HepG2 (cell line): ENCODE results near the gene PEPD. TPM values are rescaled to one million over a fixed set of nuclear protein-coding genes. Genes with fewer than 3 reads are reported as not detected.

ENCODE experiments used
- ATAC-seq: fragments of 200-7000 bp; cut with Tn5 transposase; 3 replicates; pipeline ENCODE4 v1.9.1; 2020; ENCODE audit warnings: mild to moderate bottlenecking, moderate library complexity
- BruUV-seq: library from RNA; stranded (reverse); fragments of 400-500 nt; replicated peaks from 2 replicates; lab custom pipeline; 2021; lab: Mats Ljungman, UMichigan
- CTCF ChIA-PET: fragments of 300-600 bp; formaldehyde crosslinking; extraction: SDS; loops from one replicate; lab custom pipeline; 2021; ENCODE audit warnings: low total read pairs, inconsistent platforms, low intra/inter-chr PET ratio; lab: Yijun Ruan, JAX
- POLR2A ChIA-PET: fragments of 350-600 bp; sonication (Branson Sonifier 250); formaldehyde crosslinking; loops from one replicate; lab custom pipeline; 2020; ENCODE audit warnings: antibody characterized with exemption, inconsistent platforms; lab: Yijun Ruan, JAX
- DNase-seq: peaks from one replicate; pipeline ENCODE4 v3.0.0-alpha.2; 2015; ENCODE audit warnings: low spot score
- FAIRE-seq: peaks from 3 replicates; lab custom pipeline; 2011; peaks lifted over from hg19 to GRCh38; lab: Jason Lieb, UNC
- H2AFZ ChIP-seq: one replicate; pipeline ENCODE4 v1.6.1; 2011; ENCODE audit warnings: low read length, inconsistent platforms
- H3K27ac ChIP-seq: fragments of 300-600 bp; 3 replicates; pipeline ENCODE4 v1.8.0; 2011; ENCODE audit warnings: mixed run types, mild to moderate bottlenecking, mixed read lengths, low read length, inconsistent platforms; ENCODE audit not compliant: insufficient read depth; ENCODE audit errors: extremely low read length
- H3K27me3 ChIP-seq, 2 experiments: fragments of 200-600 bp in 1 of 2; 2 replicates in 1 of 2; 3 replicates in 1 of 2; pipeline versions ENCODE4 v1.6.0 to v1.8.0; 2011; ENCODE audit warnings: low read length in 2 of 2, mild to moderate bottlenecking in 2 of 2, moderate library complexity in 2 of 2, inconsistent platforms in 1 of 2; ENCODE audit not compliant: insufficient read depth in 2 of 2, control insufficient read depth in 1 of 2
- H3K36me3 ChIP-seq, 2 experiments: fragments of 200-600 bp in 1 of 2; replicated peaks in 1 of 2; 2 replicates in 1 of 2; 3 replicates in 1 of 2; pipeline versions ENCODE4 v1.5.1 to v1.8.0; 2011; ENCODE audit warnings: low read length in 2 of 2, inconsistent platforms in 1 of 2; ENCODE audit not compliant: insufficient read depth in 2 of 2, control insufficient read depth in 1 of 2
- H3K4me1 ChIP-seq: 2 replicates; pipeline ENCODE4 v1.5.1; 2012; ENCODE audit warnings: low read length, inconsistent platforms; ENCODE audit not compliant: insufficient read depth
- H3K4me2 ChIP-seq: 2 replicates; pipeline ENCODE4 v1.6.0; 2011; ENCODE audit warnings: low read depth, low read length, inconsistent platforms
- H3K4me3 ChIP-seq, 3 experiments: fragments of 200-600 bp in 1 of 3; sonication (generic), shearing (Covaris generic) in 1 of 3; replicated peaks in 1 of 3; 2 replicates each; pipeline ENCODE4 v1.5.1; 2011 to 2016; ENCODE audit warnings: low read length in 3 of 3, inconsistent platforms in 2 of 3, low read depth in 2 of 3, mild to moderate bottlenecking in 2 of 3, control low read depth in 1 of 3, mixed read lengths in 1 of 3; ENCODE audit not compliant: insufficient read depth in 1 of 3
- H3K79me2 ChIP-seq: one replicate; pipeline ENCODE4 v1.6.1; 2011; ENCODE audit warnings: low read length, inconsistent platforms; ENCODE audit not compliant: insufficient read depth
- H3K9ac ChIP-seq: 2 replicates; pipeline ENCODE4 v1.6.0; 2011; ENCODE audit warnings: mild to moderate bottlenecking, low read depth, low read length, inconsistent platforms; ENCODE audit not compliant: insufficient read depth
- H3K9me3 ChIP-seq: 2 replicates; pipeline ENCODE4 v1.5.1; 2012; ENCODE audit warnings: mild to moderate bottlenecking, low read length
- H4K20me1 ChIP-seq: 2 replicates; pipeline ENCODE4 v1.6.0; 2011; ENCODE audit warnings: inconsistent platforms, mild to moderate bottlenecking, low read length, moderate library complexity; ENCODE audit not compliant: insufficient read depth
- MAZ ChIP-seq, 2 experiments: sonication (generic) in 1 of 2; formaldehyde crosslinking in 1 of 2; IDR thresholded peaks; 2 replicates each; pipeline versions ENCODE4 v1.5.0 to v1.6.1; 2012 to 2020; ENCODE audit warnings: low read depth in 2 of 2, mild to moderate bottlenecking in 2 of 2, borderline replicate concordance in 1 of 2, improper control_type of control experiment in 1 of 2, low read length in 1 of 2, missing genetic modification reagents in 1 of 2, moderate library complexity in 1 of 2
- SOX5 ChIP-seq: IDR thresholded peaks from 2 replicates; pipeline ENCODE4 v1.6.1; 2016; ENCODE audit warnings: borderline replicate concordance
- ZNF317 ChIP-seq: sonication (generic); formaldehyde crosslinking; IDR thresholded peaks from 2 replicates; pipeline ENCODE4 v1.5.0; 2020; ENCODE audit warnings: mild to moderate bottlenecking, missing genetic modification reagents
- ZNF383 ChIP-seq: sonication (generic); formaldehyde crosslinking; IDR thresholded peaks from 2 replicates; pipeline ENCODE4 v1.4.0; 2020; ENCODE audit warnings: missing genetic modification reagents, mild to moderate bottlenecking, borderline replicate concordance
- WGBS: methylation state at CpG from one replicate; pipeline ENCODE4 v1.1.6; 2017; ENCODE audit warnings: low lambda C conversion rate; 5-methylcytosine and 5-hydroxymethylcytosine counted together
- in situ Hi-C: cut with HindIII; loops from 2 replicates; pipeline ENCODE4 v1.10.0; 2017; ENCODE audit warnings: low pct_unique_long_range_greater_than_20kb; ENCODE audit not compliant: extremely low pct_ligation_motif_present
- intact Hi-C: fragments of 100-400 bp; cut with micrococcal nuclease; formaldehyde crosslinking; loops from one replicate; pipeline ENCODE4 v1.10.0; 2022; ENCODE audit not compliant: unreplicated experiment
- polyA plus RNA-seq, 8 experiments: library from polyadenylated mRNA; depleted of rRNA in 3 of 8; stranded (reverse) in 7 of 8; unstranded in 1 of 8; fragments of >200 nt; fragmentation: Illumina TruSeq in 4 of 8; extraction: Trizol in 4 of 8; gene quantifications; 2 replicates each; pipeline versions ENCODE4 v1.2.1 to v1.2.3, GENCODE V29; 2011 to 2016; ENCODE audit warnings: low read depth in 4 of 8, missing spikeins in 1 of 8, mixed read lengths in 1 of 8; ENCODE audit not compliant: insufficient read depth in 1 of 8
- total RNA-seq, 5 experiments: library from RNA; depleted of rRNA; stranded (reverse); fragments of >200 nt; fragmentation: Illumina TruSeq; extraction: Trizol; gene quantifications; 2 replicates each; pipeline ENCODE4 v1.2.3, GENCODE V29; 2016; ENCODE audit warnings: low read depth in 1 of 5
- TF ChIP-seq, protein P1 (sequence below): sonication (generic); formaldehyde crosslinking; IDR thresholded peaks from 2 replicates; pipeline ENCODE4 v1.8.0; 2022; ENCODE audit warnings: mild to moderate bottlenecking, missing genetic modification reagents
- TF ChIP-seq, protein P2 (sequence below): sonication (generic); formaldehyde crosslinking; IDR thresholded peaks from 2 replicates; pipeline ENCODE4 v1.5.0; 2020; ENCODE audit warnings: missing genetic modification reagents
- TF ChIP-seq, protein P3 (sequence below), 2 experiments: IDR thresholded peaks; 2 replicates each; pipeline ENCODE4 v1.6.1; 2011 to 2012; ENCODE audit warnings: low read length in 2 of 2, borderline replicate concordance in 1 of 2, low read depth in 1 of 2, mild to moderate bottlenecking in 1 of 2, moderate library complexity in 1 of 2
- TF ChIP-seq, protein P4 (sequence below): sonication (generic); formaldehyde crosslinking; conservative IDR thresholded peaks from 2 replicates; pipeline ENCODE4 v1.8.0; 2022; ENCODE audit warnings: low read depth, missing genetic modification reagents

Gene PEPD
- total and polyA plus RNA-seq, 2 of the 13 experiments (the other 11 are each of a cell fraction or from before 2014, with no cell fraction given): 60.7 to 75.1 TPM

DNA sequence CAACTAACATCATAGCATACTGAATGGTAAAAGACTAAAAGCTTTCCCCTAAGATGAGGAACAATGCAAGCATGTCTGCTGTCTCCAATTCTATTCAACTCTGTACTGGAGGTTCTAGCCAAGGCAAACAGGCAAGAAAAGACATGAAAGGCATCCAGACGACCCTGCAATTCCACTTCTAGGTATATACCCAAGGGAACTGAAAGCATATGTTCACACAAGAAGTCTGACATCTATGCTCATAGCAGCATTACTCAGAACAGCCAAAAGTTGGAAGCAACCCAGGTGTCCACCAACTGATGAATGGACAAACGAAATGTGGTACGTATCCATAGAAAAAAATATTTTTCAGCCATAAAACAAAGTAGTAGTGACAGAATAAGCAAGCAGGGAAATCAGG, 39.1 kb downstream of the PEPD start:
- Histone ChIP-seq H3K9ac (no peak overlapping the region), H3K4me3 (no peak overlapping the region), H3K79me2 (no peaks in the 10 kb centered on the region), H3K4me1 (no peaks in the 10 kb centered on the region), H4K20me1 (no peaks in the 10 kb centered on the region), H3K36me3 (peaks cover 0 to 6% of the 10 kb centered on the region in 2 experiments; a peak in 3 of 5 replicates), H3K9me3 (no peaks in the 10 kb centered on the region), H3K27ac (no peak overlapping the region), H3K4me2 (no peak overlapping the region), H2AFZ (no peak overlapping the region), H3K27me3 (no peaks in the 10 kb centered on the region)
- DNase-seq (no peak), FAIRE-seq (no peak), ATAC-seq (no peak)
- WGBS: 85% methylated on average over 3 of the region's 3 CpGs
- in situ Hi-C loops (no loop called here), intact Hi-C loops (no loop called here)
- BruUV-seq: no TSS peak
- ChIA-PET CTCF (no interaction called here), POLR2A (no interaction called here)
- TF ChIP-seq SOX5 (CRISPR knock-in tag) (no peak), ZNF317 (CRISPR knock-in tag) (no peak), ZNF383 (CRISPR knock-in tag) (no peak), MAZ (IDR thresholded peaks at IDR 0.05; ENCODE audit: borderline replicate concordance, low read depth, low read length) (no peak), MAZ (CRISPR knock-in tag; IDR thresholded peaks at IDR 0.05; ENCODE audit: low read depth) (no peak)
- TF ChIP-seq, protein P1, sequence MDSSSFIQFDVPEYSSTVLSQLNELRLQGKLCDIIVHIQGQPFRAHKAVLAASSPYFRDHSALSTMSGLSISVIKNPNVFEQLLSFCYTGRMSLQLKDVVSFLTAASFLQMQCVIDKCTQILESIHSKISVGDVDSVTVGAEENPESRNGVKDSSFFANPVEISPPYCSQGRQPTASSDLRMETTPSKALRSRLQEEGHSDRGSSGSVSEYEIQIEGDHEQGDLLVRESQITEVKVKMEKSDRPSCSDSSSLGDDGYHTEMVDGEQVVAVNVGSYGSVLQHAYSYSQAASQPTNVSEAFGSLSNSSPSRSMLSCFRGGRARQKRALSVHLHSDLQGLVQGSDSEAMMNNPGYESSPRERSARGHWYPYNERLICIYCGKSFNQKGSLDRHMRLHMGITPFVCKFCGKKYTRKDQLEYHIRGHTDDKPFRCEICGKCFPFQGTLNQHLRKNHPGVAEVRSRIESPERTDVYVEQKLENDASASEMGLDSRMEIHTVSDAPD (CRISPR knock-in tag): no peak
- TF ChIP-seq, protein P2, sequence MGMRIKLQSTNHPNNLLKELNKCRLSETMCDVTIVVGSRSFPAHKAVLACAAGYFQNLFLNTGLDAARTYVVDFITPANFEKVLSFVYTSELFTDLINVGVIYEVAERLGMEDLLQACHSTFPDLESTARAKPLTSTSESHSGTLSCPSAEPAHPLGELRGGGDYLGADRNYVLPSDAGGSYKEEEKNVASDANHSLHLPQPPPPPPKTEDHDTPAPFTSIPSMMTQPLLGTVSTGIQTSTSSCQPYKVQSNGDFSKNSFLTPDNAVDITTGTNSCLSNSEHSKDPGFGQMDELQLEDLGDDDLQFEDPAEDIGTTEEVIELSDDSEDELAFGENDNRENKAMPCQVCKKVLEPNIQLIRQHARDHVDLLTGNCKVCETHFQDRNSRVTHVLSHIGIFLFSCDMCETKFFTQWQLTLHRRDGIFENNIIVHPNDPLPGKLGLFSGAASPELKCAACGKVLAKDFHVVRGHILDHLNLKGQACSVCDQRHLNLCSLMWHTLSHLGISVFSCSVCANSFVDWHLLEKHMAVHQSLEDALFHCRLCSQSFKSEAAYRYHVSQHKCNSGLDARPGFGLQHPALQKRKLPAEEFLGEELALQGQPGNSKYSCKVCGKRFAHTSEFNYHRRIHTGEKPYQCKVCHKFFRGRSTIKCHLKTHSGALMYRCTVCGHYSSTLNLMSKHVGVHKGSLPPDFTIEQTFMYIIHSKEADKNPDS (CRISPR knock-in tag): no peak
- TF ChIP-seq, protein P3, sequence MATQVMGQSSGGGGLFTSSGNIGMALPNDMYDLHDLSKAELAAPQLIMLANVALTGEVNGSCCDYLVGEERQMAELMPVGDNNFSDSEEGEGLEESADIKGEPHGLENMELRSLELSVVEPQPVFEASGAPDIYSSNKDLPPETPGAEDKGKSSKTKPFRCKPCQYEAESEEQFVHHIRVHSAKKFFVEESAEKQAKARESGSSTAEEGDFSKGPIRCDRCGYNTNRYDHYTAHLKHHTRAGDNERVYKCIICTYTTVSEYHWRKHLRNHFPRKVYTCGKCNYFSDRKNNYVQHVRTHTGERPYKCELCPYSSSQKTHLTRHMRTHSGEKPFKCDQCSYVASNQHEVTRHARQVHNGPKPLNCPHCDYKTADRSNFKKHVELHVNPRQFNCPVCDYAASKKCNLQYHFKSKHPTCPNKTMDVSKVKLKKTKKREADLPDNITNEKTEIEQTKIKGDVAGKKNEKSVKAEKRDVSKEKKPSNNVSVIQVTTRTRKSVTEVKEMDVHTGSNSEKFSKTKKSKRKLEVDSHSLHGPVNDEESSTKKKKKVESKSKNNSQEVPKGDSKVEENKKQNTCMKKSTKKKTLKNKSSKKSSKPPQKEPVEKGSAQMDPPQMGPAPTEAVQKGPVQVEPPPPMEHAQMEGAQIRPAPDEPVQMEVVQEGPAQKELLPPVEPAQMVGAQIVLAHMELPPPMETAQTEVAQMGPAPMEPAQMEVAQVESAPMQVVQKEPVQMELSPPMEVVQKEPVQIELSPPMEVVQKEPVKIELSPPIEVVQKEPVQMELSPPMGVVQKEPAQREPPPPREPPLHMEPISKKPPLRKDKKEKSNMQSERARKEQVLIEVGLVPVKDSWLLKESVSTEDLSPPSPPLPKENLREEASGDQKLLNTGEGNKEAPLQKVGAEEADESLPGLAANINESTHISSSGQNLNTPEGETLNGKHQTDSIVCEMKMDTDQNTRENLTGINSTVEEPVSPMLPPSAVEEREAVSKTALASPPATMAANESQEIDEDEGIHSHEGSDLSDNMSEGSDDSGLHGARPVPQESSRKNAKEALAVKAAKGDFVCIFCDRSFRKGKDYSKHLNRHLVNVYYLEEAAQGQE (IDR thresholded peaks at IDR 0.05; ENCODE audit: borderline replicate concordance in 1 of 2, low read depth in 1 of 2, low read length in 2 of 2): no peak
- TF ChIP-seq, protein P4, sequence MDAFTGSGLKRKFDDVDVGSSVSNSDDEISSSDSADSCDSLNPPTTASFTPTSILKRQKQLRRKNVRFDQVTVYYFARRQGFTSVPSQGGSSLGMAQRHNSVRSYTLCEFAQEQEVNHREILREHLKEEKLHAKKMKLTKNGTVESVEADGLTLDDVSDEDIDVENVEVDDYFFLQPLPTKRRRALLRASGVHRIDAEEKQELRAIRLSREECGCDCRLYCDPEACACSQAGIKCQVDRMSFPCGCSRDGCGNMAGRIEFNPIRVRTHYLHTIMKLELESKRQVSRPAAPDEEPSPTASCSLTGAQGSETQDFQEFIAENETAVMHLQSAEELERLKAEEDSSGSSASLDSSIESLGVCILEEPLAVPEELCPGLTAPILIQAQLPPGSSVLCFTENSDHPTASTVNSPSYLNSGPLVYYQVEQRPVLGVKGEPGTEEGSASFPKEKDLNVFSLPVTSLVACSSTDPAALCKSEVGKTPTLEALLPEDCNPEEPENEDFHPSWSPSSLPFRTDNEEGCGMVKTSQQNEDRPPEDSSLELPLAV: no peak
